ENCODE data around the gene CCNK.

The CCNK gene

DNA sequence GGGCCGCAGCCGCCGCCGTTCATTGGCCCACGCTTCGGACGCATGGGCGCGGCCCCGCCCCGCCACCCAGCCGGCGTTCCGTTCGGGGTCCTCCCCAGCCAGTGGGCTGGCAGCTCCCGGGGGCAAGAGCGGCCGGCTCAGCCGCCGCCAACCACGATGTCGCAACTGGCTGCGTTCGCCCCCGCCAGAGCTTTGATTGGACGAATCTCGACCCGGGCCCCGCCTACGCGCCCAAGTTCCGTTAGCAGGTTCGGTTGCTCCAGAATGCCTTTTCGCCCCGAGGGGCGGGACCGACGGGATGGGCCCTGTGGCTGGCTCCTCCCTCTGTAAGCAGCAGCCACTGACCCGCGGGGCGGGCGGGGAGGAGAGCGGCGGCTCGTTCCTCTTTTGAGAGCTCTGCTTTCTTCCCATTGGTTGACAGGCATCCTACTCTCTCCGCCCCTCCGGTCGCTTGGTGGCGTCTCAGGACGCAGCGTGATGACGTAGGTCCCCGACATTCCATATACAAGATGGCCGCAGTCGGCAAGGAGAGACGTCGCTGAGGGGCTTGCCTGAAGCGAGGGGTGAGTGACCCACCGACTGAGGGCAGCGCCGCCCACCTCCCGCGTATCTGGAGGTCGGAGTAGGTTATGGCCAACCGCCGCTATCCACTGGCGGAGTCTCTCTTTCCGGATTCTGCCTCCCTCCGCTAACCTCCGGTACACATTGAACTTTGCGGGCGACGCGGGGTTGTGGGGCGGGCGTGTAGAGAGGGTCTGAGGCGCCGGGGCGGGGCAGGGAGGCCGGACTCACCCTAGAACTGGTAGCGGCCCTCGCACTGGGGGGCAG lies at the start of gene CCNK:
CCNK (plus strand) TSS at position 493 of the 828 bp plus-strand sequence. CDS start 11,269 bp downstream, outside the sequence.
- peak; percentile 100 for DNase-seq

DNA sequence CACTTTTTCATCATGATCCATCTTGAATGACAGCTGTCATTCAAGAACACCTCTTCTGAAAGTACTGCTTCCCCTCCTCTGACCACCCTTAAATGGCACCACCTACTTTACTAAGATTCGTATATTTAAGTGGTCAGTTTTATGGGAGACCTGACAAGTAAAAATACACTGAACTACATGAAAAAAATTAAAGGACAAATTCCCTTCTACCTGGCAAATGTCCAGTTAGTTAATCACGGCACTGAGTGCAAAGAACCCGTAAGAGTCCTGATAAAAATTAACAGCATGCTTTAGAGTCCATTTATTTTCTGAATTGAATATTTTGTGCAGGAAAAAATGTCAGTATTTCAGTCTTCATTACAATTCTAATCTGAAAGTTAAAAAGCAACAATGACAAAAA lies 49.2 kb upstream of the CCNK start:
- DNase-seq: no peak

DNA sequence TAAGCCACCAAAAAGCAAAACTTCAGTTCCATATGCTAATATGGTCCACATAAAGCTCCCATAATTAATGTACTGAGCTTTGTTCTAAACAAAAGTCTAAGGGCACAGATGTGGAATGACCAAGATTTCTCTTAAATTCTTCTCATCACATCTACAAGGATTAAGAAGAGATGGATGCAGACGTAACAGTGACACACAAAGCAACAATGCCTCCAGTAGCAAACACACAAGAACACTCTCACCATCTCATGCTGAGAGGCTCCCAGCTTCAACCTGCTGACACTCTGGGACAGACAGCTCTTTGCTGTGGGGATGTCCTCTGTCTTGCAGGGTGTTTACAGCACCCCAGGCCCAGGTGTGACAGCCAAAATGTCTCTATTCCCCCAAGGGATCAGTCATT lies 48.7 kb upstream of the CCNK start:
- no peak for DNase-seq

DNA sequence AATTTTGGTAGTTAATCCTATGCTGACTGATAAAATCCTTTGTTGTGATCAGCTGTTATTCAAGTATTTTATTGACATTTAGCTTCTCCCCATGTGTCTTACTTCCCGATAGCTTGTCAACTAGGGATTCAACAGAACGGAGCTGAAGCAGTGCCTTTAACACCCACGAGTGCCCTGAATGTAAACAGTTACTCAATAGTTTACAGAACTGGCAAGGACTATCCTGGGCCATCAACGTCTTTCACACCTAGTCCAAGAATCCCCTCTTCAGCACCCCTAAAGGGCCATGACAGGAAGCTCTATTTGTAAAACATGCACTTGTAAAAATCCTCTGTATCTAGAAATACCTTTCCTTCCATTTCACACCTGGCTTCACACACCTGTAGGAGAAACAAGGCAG lies 45.9 kb upstream of the CCNK start:
- no peak for DNase-seq

DNA sequence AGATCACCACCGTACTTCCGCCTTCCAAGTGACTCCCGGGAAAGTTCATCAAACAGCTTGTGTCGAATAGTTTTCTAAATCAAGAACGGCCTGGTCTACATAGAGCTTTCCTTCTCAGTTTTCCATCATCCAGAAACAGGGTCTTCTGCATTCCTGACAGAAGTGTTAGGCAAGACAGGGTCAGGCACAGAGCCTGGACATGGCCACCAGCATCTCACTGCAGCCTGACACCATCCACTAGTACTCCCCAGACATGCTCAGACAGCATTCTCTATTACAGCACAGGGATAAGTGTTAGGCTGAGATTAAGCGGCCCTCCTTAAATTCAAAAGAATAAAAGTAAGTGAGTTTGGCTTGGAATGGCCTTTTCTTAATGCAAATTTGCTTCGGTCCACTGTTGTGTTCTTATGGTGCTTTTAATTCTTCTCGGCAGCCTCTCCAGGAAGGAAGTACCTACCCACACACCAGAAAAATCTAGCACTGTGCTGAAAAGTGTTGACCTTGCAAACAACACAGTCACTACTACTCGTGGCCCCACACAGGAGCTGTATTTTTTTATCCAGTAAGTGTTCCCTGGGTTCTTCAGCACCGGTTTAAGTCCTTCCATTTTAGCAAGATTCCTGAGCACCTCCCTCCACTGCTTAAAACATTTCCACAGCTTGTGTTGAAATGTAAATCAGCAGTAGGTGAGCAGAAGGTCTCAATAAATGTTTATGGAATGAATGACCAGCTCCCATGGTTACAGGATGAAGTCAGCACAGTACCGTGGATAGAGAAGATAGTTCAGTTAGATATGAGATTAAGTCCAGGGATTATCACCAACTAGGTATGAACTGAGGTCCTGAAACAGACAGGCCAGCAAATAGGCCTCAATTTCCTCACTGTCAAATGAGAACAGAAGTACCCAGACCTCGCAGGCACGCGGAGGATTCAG lies 44.7 kb upstream of the CCNK start:
- no peak for DNase-seq

DNA sequence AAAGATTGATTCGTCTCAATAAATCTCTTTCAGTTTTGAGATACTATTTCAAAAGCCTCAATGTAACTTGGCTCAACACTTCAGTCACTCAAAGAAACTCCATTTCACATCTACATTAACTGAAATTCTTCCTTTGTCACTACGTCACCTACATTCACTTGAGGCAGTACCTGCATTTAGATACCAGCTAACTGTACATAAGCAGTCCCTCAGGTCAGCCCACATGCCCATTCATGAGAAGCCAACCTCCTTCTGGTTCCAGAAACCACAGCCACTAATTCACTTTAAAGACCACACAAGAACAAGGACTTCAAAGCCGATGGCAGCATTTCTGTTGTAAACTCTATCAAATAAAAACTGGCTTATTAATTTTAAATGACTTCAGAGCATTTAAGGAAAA lies 43.5 kb upstream of the CCNK start:
- DNase-seq: no peak

DNA sequence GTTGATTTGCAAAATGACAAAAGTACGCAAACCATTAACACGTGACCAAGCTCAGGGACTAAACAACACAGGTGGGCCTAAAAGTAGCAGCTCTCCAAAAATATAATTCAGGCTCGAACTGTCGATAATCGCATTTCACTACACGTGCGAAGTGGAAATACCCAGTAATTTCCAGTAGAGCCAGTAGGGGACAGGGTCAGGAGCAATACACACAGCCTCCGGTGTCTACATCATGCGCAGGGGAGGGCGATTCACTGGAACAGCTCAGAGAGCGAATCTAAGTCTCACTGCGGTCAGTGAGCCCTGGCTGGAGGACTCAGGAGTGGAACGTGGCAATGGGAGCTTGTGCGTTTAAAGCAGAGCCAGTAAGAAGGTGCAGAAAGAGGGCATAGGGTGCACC lies 40.9 kb upstream of the CCNK start:
- no peak for DNase-seq

DNA sequence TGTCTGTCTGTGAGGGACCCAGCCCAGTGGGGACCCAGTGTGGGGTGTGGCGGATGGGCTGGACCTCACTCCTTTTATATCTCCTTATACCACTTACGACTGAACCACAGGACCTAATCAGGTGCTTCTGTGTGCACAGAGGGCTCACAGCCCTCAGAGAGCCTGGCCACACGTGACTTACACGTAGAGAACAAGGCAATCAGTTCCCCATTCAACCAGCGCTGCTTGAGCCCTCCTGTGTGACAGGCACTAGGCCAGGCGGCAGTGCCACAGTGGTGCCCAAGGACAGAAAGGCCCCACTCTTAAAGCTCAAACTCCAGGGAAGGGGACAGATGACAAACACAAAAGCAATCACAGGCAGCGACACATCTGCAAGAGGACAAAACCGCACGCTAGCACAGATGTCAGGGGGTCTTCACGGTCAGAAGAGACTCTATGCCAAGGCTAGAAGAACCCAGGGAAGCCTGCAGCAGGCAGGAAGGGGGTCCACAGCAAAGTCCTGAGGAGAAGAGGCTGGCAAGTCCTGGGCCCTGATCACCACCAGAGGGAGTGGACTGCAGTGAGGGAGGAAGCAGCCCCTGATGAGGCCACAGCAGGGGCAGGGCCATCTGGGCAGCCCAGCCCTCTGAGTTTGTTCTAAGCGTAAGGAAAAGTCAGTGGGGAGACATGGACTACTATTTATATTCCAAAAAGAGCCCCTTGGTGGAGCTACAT lies 39.9 kb upstream of the CCNK start:
- no peak for DNase-seq

DNA sequence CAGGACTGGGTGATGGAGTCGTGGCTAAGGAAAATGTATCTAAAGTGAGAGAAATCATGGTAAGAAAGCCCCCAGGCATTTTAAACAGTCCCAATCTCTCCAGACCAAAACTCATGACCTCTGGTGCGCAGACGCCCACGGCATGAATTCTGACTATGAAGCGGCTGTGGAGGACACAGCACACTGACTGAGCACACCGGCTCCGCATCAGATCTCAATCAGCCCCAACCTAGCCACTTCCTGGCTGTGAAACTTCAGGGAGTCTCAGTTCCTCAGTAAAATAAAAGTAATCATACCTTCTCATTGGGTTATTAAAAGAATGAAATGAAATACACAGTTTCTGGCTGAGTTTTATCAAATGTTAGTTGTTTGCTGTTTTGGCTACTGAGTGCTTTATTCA lies 39.3 kb upstream of the CCNK start:
- DNase-seq: no peak

DNA sequence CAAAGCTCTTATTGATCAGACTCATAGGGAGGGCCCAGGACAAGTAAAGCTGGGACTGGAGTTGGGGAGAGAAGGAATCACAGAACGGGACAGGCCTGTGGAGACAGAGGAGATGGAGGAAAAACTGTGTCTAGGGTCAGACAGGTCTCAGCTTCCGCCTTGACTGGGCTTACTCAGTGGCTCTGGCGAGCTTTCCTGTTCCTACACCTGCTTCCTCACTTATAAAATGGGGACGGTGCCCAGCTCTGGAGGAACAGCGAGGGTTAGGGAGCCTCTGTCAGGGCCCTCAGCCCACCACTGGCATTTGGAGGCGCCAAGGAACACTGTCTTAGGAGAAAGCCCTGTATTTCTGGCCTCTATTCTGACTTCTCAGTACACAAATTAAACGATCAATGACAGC lies 35.3 kb upstream of the CCNK start:
- no peak for DNase-seq

DNA sequence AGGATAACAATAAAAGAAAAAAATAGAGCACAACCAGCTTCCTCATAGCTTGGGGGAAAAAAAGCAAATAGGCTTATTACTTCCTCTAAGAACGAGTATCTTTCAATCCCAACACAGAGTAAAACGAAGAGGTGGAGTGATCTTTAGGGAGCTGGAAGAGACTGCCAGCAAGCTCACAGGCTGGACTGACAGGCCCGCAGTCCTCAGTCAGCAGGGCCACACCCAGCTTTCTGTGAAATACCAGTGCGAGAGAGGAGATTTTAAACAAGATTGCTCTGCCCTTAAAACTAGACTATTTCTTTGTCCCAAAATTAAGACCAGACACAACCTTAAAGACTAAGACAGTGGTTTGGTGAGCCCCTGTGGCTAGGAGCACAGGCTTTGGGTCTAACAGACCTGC lies 33.5 kb upstream of the CCNK start:
- DNase-seq: no peak

DNA sequence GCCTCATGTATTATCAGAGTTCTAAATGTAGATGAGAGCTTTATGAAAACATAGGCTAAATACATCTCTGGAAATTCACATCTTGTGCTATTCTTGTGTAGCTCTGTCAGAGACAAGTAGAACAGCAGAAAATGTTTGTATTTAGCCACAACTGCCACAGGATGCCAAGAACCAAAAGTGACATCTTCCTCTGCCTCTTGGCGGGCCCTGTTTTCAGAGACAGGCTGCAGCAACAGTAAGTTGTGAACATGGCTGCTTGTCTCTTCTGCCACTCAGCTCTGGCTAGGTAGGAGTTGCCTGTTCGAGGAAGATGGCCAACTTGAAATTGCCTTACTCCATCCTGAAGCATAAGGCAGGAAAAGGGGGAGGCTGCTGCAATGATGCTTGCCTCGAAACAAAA lies 30.9 kb upstream of the CCNK start:
- no peak for DNase-seq

DNA sequence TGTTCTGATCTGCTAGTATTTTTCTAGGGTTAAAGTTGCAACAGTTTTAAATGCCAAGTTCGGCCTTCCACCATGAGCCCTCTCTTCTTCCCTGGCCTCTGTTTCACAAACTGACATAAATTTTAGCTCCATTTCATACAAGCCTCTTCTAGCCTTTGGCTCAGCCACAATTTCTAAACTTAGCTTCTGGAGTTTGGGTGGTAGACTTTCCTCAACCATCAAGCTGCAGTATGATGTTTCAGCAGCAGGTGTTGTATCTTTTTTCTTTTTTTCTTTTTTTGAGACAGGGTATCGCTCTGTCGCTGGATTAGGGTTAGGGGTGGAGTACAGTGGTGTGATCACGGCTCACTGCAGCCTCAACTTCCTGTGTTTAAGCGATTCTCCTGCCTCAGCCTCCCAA lies 30.0 kb upstream of the CCNK start:
- no peak for DNase-seq

DNA sequence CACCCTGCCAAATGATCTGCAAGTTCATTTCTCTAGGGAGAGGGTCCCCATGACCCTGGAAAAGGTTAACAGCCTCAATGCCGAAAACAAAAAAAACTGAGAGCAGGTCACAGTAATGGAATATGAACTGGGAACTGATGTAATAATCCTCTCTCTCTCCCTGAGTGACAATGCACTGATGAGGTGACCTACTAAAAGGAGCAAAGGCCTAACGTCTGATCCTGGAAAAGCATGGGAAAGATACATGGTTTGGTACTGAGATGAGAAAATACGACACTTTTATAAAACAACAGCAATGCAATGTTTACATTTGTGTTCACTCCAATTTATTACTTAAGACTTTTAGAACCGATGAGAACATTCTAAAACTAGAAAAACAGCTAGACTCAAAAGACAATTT lies 28.2 kb upstream of the CCNK start:
- no peak for DNase-seq

DNA sequence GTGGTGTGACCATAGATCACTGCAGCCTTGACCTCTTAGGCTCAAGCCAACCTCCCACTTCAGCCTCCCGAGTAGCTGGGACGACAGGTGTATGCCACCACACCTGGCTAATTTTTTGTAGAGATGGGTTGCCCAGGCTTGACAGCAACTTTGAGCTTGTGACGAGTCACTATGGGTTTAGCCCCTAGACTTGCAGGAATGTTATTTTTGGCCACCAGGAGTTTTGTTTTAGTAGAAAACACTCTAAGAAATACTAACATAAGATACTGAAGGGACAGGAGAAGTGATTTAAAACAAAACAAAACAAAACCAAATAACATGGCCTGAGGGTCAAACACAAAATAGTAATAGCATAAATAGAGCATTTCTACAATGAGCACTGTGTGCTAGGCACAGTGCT lies 27.0 kb upstream of the CCNK start:
- DNase-seq: no peak

DNA sequence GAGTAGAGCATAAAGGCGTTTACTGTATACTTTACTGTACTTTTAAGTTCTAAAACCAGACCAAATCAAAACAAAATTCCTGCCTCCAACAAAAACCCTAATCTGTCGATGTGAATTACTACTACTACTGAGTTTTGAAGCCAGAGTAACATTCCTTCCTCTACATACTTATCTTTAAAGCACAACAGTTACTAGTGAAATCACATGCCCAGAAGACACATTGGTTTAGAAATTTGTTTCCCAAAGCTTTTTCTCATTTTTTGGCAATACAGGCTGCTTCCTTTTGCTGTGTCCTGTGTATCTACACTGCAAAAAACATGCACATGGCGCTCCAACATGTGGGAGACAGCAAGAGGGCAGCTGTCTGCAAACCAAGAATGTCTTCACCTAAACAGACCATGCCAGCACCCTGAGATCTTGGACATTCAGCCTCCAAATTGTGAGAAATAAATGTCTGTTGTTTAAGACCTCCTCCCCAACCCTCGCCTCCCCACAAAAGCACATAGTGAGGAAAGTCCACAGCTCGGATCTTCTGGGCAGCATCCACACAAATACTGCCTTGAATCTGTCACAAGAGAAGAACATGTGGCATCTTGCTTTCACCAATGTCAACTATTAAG lies 21.6 kb upstream of the CCNK start:
- DNase-seq: no peak

DNA sequence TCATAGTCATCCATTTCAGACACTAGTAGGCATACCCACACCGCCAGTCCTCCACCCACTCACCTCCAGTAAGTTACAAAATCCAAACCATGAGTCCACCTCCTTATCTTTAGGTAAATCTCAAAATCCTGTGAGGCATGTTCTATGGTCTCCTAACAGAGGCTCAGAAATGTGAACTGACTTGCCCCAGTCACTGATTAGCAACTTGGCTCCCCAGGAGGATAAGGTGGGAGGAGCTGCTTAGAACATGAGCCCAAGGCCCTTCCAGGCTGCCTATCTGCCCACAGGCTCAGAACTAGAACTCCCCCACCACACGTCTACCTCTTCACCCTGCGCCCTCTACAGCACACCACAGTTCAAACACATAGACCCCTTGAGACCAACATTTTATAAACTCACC lies 20.4 kb upstream of the CCNK start:
- no peak for DNase-seq

DNA sequence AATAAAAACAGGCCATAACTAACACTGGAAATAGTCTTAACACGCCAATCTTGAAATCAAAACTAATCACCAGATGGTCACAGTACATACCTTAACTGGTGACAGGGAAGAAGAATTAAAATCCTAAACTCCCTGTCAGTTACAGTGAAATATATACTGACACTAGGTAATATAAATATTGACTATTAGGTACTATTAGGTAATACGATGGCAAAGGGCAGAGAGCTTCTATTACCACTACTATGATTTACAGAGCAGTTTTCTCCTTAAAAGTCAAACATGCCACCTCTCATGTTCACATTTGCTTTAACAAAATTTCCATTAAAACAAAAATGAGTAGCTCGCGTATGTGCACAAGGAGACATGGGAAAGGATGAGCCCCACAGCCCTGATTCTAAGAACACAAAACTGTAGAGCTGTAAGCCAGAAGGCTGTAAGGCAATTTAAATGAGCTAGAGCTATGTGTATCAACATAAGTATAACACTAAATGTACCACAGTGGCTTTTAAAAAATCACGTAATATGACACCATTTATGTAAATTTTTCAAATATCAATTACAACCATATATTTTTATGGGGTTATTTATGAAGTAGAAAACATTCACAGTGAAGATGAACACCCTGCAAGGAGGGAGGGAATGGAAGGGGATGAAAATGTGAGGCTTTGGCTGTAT lies 19.7 kb upstream of the CCNK start:
- DNase-seq: no peak

DNA sequence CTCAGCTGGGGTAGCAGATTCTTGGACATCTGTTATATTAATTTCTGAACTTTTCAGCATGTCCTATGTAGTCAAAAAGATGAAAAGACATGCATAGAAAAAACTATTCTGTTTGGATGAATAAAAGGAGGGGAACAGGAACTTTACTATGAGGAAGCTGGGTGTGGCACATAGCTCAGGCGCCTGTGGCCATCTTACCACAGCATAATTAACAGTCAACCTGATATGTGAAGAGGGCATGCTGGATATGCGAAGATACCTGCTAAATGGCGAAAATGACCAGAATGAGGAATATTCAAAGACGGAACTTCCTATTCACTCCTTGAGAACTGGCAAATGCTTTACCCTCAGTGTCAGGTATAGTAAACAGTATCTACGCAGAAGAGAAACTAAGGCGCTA lies 19.0 kb upstream of the CCNK start:
- DNase-seq: no peak

DNA sequence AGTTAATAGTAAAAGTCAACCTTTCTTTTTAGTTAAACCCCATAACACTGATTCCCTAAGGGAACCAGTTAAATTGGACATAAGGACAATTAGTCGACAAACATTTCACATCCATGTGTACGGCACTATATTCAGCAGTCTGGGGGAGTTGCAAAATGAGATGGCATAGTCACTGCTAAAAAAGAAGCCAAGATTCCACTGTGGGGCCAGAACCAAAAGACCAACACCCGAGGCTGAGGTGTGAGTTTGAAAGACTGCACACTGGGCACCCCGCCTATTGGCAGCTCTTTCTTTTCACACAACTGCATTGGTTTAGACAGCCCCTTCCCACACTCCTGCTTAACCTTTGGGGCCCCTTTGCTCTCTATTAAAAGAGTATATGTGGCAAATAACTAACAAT lies 17.2 kb upstream of the CCNK start:
- no peak for DNase-seq

DNA sequence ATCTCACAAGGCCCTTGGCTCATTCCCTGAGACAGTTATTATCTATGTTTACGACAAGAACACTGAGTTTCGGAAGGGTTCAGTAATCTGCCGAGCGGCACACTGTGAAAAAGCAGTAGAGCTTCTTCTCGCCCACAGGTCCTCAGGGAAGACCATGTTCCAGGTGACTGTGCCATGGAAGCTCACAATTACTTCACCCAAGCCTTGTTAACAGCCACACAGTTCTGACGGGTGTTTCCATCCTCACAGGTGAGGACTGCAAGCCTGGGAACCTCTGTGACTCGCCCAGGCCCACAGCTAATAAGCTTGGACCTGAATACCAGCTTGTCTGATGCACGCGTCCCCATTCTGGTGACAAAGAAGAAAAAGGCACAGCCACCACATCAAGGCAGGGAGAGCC lies 15.9 kb upstream of the CCNK start:
- DNase-seq: no peak

DNA sequence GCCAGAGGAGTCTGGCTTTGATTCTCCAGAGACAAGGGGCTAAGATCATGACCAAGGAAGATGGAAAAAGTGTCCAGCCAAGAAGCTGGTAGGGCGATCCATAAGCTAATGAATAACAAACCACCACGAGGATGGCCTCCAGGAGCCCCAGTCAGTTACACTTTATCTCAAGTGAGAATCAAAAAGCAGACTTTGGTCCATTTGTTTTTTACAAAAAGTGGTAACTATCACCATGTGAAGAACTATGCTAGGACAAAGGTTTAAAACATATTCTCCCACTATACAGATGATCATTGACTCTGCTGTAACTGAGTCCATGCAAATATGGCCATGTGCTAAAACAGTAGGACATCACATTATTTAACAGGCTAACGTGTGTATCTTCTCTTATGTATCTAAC lies 14.5 kb upstream of the CCNK start:
- DNase-seq: no peak

All from activated T-cell treated with anti-CD3 and anti-CD28 coated beads, Interleukin-2, amount 50 U/mL, for 48 hours (primary cell).